HEK293 (cell line): Measurements from ENCODE around the gene UPP1.

Experiments used
- CTCF ChIA-PET: fragments of 350-600 bp; formaldehyde crosslinking; extraction: SDS; loops from one replicate; lab custom pipeline; 2021; ENCODE audit warnings: antibody characterized with exemption; lab: Yijun Ruan, JAX
- POLR2A ChIA-PET: fragments of 300-600 bp; formaldehyde crosslinking; extraction: SDS; loops from one replicate; lab custom pipeline; 2020; ENCODE audit warnings: antibody characterized with exemption, inconsistent platforms; lab: Yijun Ruan, JAX
- H3K27ac ChIP-seq: fragments of 200-500 bp; sonication (Bioruptor generic); 2 replicates; pipeline ENCODE4 v1.5.1; 2014; ENCODE audit warnings: low read depth, low read length, control low read depth, inconsistent platforms; ENCODE audit errors: extremely low read depth
- H3K36me3 ChIP-seq, 2 experiments: fragments of 200-500 bp in 1 of 2; sonication (Bioruptor generic) in 1 of 2; 1 replicate in 1 of 2; 2 replicates in 1 of 2; pipeline ENCODE4 v1.5.1; 2014 to 2017; ENCODE audit warnings: inconsistent platforms in 2 of 2, low read length in 2 of 2; ENCODE audit not compliant: control insufficient read depth in 2 of 2, insufficient read depth in 1 of 2
- H3K4me1 ChIP-seq: fragments of 200-500 bp; sonication (Bioruptor generic); 2 replicates; pipeline ENCODE4 v1.5.1; 2014; ENCODE audit warnings: mild to moderate bottlenecking, low read length, inconsistent platforms; ENCODE audit not compliant: control insufficient read depth, insufficient read depth
- H3K4me3 ChIP-seq: 2 replicates; pipeline ENCODE4 v1.5.1; 2011; ENCODE audit warnings: low read depth, mild to moderate bottlenecking, control low read depth, low read length, moderate library complexity
- H3K9me3 ChIP-seq: fragments of 200-500 bp; sonication (Bioruptor generic); 2 replicates; pipeline ENCODE4 v1.5.1; 2014; ENCODE audit warnings: low read depth, low read length, inconsistent platforms; ENCODE audit not compliant: control insufficient read depth, insufficient read depth
- EGR2 ChIP-seq: fragments of 450-650 bp; formaldehyde crosslinking; IDR thresholded peaks from 2 replicates; pipeline ENCODE4 v1.5.1; 2016; ENCODE audit warnings: low read depth, missing biosample characterization, missing genetic modification characterization
- HOXA7 ChIP-seq: sonication (generic); formaldehyde crosslinking; IDR thresholded peaks from 2 replicates; pipeline ENCODE4 v1.8.1; 2022; ENCODE audit warnings: missing genetic modification reagents, borderline replicate concordance
- HOXD13 ChIP-seq: sonication (generic); formaldehyde crosslinking; IDR thresholded peaks from 2 replicates; pipeline ENCODE4 v1.8.0; 2022; ENCODE audit warnings: missing genetic modification reagents, borderline replicate concordance
- KLF1 ChIP-seq: fragments of 450-650 bp; formaldehyde crosslinking; IDR thresholded peaks from 2 replicates; pipeline ENCODE4 v1.5.1; 2016; ENCODE audit warnings: missing biosample characterization, missing genetic modification characterization
- KLF16 ChIP-seq: fragments of 450-650 bp; formaldehyde crosslinking; IDR thresholded peaks from 2 replicates; pipeline ENCODE4 v1.5.1; 2017; ENCODE audit warnings: missing biosample characterization, missing genetic modification characterization
- OSR2 ChIP-seq: fragments of 450-650 bp; formaldehyde crosslinking; IDR thresholded peaks from 2 replicates; pipeline ENCODE4 v1.5.1; 2016; ENCODE audit warnings: missing biosample characterization, missing genetic modification characterization
- REST ChIP-seq: fragments of 450-650 bp; formaldehyde crosslinking; IDR thresholded peaks from 2 replicates; pipeline ENCODE4 v1.5.1; 2016; ENCODE audit warnings: missing biosample characterization, missing genetic modification characterization
- SP7 ChIP-seq: fragments of 450-650 bp; formaldehyde crosslinking; IDR thresholded peaks from 2 replicates; pipeline ENCODE4 v1.5.1; 2016; ENCODE audit warnings: missing biosample characterization, missing genetic modification characterization
- ZBTB44 ChIP-seq: fragments of 450-650 bp; IDR thresholded peaks from 2 replicates; pipeline ENCODE4 v1.5.1; 2018; ENCODE audit warnings: missing biosample characterization, mild to moderate bottlenecking, missing genetic modification characterization
- ZNF175 ChIP-seq: fragments of 450-650 bp; formaldehyde crosslinking; IDR thresholded peaks from 2 replicates; pipeline ENCODE4 v1.5.1; 2016; ENCODE audit warnings: missing biosample characterization, missing genetic modification characterization
- ZNF223 ChIP-seq: fragments of 450-650 bp; formaldehyde crosslinking; IDR thresholded peaks from 2 replicates; pipeline ENCODE4 v1.5.1; 2016; ENCODE audit warnings: missing biosample characterization, missing genetic modification characterization
- ZNF366 ChIP-seq: fragments of 450-650 bp; formaldehyde crosslinking; conservative IDR thresholded peaks from 2 replicates; pipeline ENCODE4 v1.5.1; 2016; ENCODE audit warnings: missing biosample characterization, missing genetic modification characterization
- ZNF423 ChIP-seq: fragments of 450-650 bp; formaldehyde crosslinking; IDR thresholded peaks from 2 replicates; pipeline ENCODE4 v1.5.1; 2016; ENCODE audit warnings: missing biosample characterization, missing genetic modification characterization
- ZNF513 ChIP-seq: fragments of 450-650 bp; IDR thresholded peaks from 2 replicates; pipeline ENCODE4 v1.5.1; 2018; ENCODE audit warnings: missing biosample characterization, missing genetic modification characterization
- ZNF580 ChIP-seq: fragments of 450-650 bp; formaldehyde crosslinking; IDR thresholded peaks from 2 replicates; pipeline ENCODE4 v1.5.1; 2016; ENCODE audit warnings: missing biosample characterization, missing genetic modification characterization
- ZNF610 ChIP-seq: fragments of 450-650 bp; formaldehyde crosslinking; IDR thresholded peaks from 2 replicates; pipeline ENCODE4 v1.5.1; 2016; ENCODE audit warnings: missing biosample characterization, missing genetic modification characterization, borderline replicate concordance
- ZNF654 ChIP-seq: fragments of 450-650 bp; formaldehyde crosslinking; IDR thresholded peaks from 2 replicates; pipeline ENCODE4 v1.5.1; 2016; ENCODE audit warnings: low read depth, missing biosample characterization, missing genetic modification characterization
- ZNF670 ChIP-seq: fragments of 450-650 bp; formaldehyde crosslinking; IDR thresholded peaks from 2 replicates; pipeline ENCODE4 v1.5.1; 2016; ENCODE audit warnings: missing biosample characterization, missing genetic modification characterization, low read depth
- ZNF768 ChIP-seq: fragments of 450-650 bp; formaldehyde crosslinking; IDR thresholded peaks from 2 replicates; pipeline ENCODE4 v1.5.1; 2018; ENCODE audit warnings: missing biosample characterization, mild to moderate bottlenecking, missing genetic modification characterization

UPP1 gene

GRCh38 chr7:48042636-48043035 lies 46.4 kb upstream of the UPP1 start (continued):
- no peak for TF ChIP-seq ZNF654
- no peak for TF ChIP-seq ZNF768
- no peak for TF ChIP-seq HOXA7 (CRISPR knock-in tag)
- TF ChIP-seq OSR2 = no peak
- no peak for TF ChIP-seq ZNF670
- no peak for TF ChIP-seq HOXD13
- no peak for TF ChIP-seq ZBTB44 (tag by site-specific recombination)
- no peak for TF ChIP-seq ZNF423 (tag by site-specific recombination)
- TF ChIP-seq REST (tag by site-specific recombination) = no peak
- no peak for TF ChIP-seq KLF1 (tag by site-specific recombination)
- no peak for TF ChIP-seq ZNF580 (tag by site-specific recombination)

GRCh38 chr7:48045195-48045765 lies 43.8 kb upstream of the UPP1 start:
- CTCF ChIA-PET = interaction anchor here (0.8 kb wide), 1 partner anchor 65 kb away, joined by 3 read pairs; no protein-coding TSS in a partner anchor
- H3K27ac ChIP-seq = no peak overlapping the region
- POLR2A ChIA-PET = interaction anchor here (1.2 kb wide), 1 partner anchor 43 kb away, joined by 4 read pairs; no protein-coding TSS in a partner anchor
- no peaks in the 10 kb centered on the region for H3K9me3 ChIP-seq
- no peak for TF ChIP-seq ZNF610
- no peak overlapping the region for H3K4me3 ChIP-seq
- H3K36me3 ChIP-seq = no peaks in the 10 kb centered on the region
- H3K4me1 ChIP-seq = no peaks in the 10 kb centered on the region

- no peak overlapping the region for H3K4me3 ChIP-seq
- no peaks in the 10 kb centered on the region for H3K4me1 ChIP-seq
- no peaks in the 10 kb centered on the region for H3K36me3 ChIP-seq
- POLR2A ChIA-PET = no interaction called here
- no peak overlapping the region for H3K27ac ChIP-seq
- no peak for TF ChIP-seq KLF16 (tag by site-specific recombination)
- TF ChIP-seq ZNF175 (tag by site-specific recombination) = no peak
- TF ChIP-seq EGR2 (tag by site-specific recombination) = no peak
- TF ChIP-seq ZNF223 = no peak
- TF ChIP-seq ZNF366 = no peak
- TF ChIP-seq ZNF513 (tag by site-specific recombination) = no peak
- TF ChIP-seq SP7 (tag by site-specific recombination) = no peak
- CTCF ChIA-PET = no interaction called here
- H3K9me3 ChIP-seq = no peaks in the 10 kb centered on the region
Measured at GRCh38 chr7:48046458-48046857, 42.6 kb upstream of the UPP1 start.
